SK-N-MC (cell line): ENCODE data around the gene RTL10.

Source experiments
- EZH2 ChIP-seq: fragments of 200-600 bp; sonication (generic); IDR thresholded peaks from one replicate; pipeline ENCODE4 v1.6.1; 2017; ENCODE audit warnings: antibody characterized with exemption
- POLR2AphosphoS5 ChIP-seq: IDR thresholded peaks from 2 replicates; pipeline ENCODE4 v1.6.1; 2012; ENCODE audit warnings: mild to moderate bottlenecking, low read depth, low read length, borderline replicate concordance

- TF ChIP-seq POLR2AphosphoS5, result no peak
- no peak for TF ChIP-seq EZH2
Observed at GRCh38 chr22:19814428-19814827, 40.2 kb downstream of the RTL10 start.
